Activated naive CD4-positive, alpha-beta T cell treated with anti-CD3 and anti-CD28 coated beads, Interleukin-2, amount 10 ng/mL, durations not matched to agents 5 hours and 36 hours (primary cell): Measurements from ENCODE around the gene LBHD1. TPM values are rescaled to one million over a fixed set of nuclear protein-coding genes. Genes with fewer than 3 reads are reported as not detected.

Experiments
- total RNA-seq, 2 experiments: library from RNA; stranded (reverse); gene quantifications; one replicate each; pipeline ENCODE4 v1.2.3, GENCODE V29; 2021

Gene LBHD1
- 10 to 100 TPM; 26.5 to 28.9 TPM for total RNA-seq

GRCh38 chr11:62671608-62672389, at the start of gene LBHD1, which contains the start of gene UQCC3:
Gene LBHD1 (minus strand): TSS chr11:62672267. CDS start chr11:62670031, 2,236 bp downstream.
Gene UQCC3 (plus strand): TSS chr11:62671673. CDS start chr11:62671746, 73 bp downstream.

GRCh38 chr11:62707277-62707861, 35.3 kb upstream of the LBHD1 start, which contains the start of the genes BSCL2 and GNG3:
Gene BSCL2 (minus strand): TSS chr11:62707424. CDS start chr11:62707195, 229 bp downstream.
Gene GNG3 (plus strand): TSS chr11:62707676. CDS start chr11:62708296, 620 bp downstream.

GRCh38 chr11:62689421-62690183, 17.5 kb upstream of the LBHD1 start, which contains the start of gene LRRN4CL:
Gene LRRN4CL (minus strand): TSS chr11:62689530. CDS start chr11:62688508, 1,022 bp downstream.

GRCh38 chr11:62678770-62679696, 7.0 kb upstream of the LBHD1 start, which contains the start of gene UBXN1:
Gene UBXN1 (minus strand): TSS chr11:62679073. CDS start chr11:62678923, 150 bp downstream.

GRCh38 chr11:62665075-62665598, 6.9 kb downstream of the LBHD1 start, which contains the start of the genes C11orf98 and CSKMT:
Gene C11orf98 (minus strand): TSS chr11:62665210. CDS start chr11:62665169, 41 bp downstream.
Gene CSKMT (plus strand): TSS chr11:62665312. CDS start chr11:62665880, 568 bp downstream.

GRCh38 chr11:62645946-62646824, 25.9 kb downstream of the LBHD1 start, which contains the start of gene GANAB:
Gene GANAB (minus strand): TSS chr11:62646613. CDS start chr11:62646599, 14 bp downstream.

GRCh38 chr11:62621567-62622470, 50.2 kb downstream of the LBHD1 start, which contains the start of gene B3GAT3:
Gene B3GAT3 (minus strand): TSS chr11:62621986. CDS start chr11:62621947, 39 bp downstream.

Other genes with a start within 250 kb of the LBHD1 start
- gene AHNAK, start 125.5 kb downstream of the LBHD1 start, total RNA-seq, result 100 to 1,000 TPM in 1 of 2 experiments, 10 to 100 TPM in 1; 96.0 to 111 TPM
- gene EEF1G, start 98.4 kb downstream of the LBHD1 start, total RNA-seq, result 1,000 to 10,000 TPM; 1,877 to 1,888 TPM
- gene TUT1, start 80.7 kb downstream of the LBHD1 start, total RNA-seq, result 10 to 100 TPM; 26.2 to 28.2 TPM
- 100 to 1,000 TPM; 208 to 223 TPM for gene MTA2, start 70.4 kb downstream of the LBHD1 start, total RNA-seq
- 100 to 1,000 TPM; 133 to 139 TPM for gene EML3, start 59.5 kb downstream of the LBHD1 start, total RNA-seq
- 1 to 10 TPM; 1.1 to 1.7 TPM for gene ROM1, start 59.0 kb downstream of the LBHD1 start, total RNA-seq
- 10 to 100 TPM; 70.9 to 73.2 TPM for gene B3GAT3, start 50.3 kb downstream of the LBHD1 start, total RNA-seq
- 100 to 1,000 TPM; 297 to 300 TPM for gene GANAB, start 25.7 kb downstream of the LBHD1 start, total RNA-seq
- gene INTS5, start 19.0 kb downstream of the LBHD1 start, total RNA-seq, result 10 to 100 TPM; 31.4 to 32.4 TPM
- 10 to 100 TPM; 83.3 to 83.8 TPM for gene C11orf98, start 7.1 kb downstream of the LBHD1 start, total RNA-seq
- gene CSKMT, start 7.0 kb downstream of the LBHD1 start, total RNA-seq, result 10 to 100 TPM; 12.8 to 14.2 TPM
- 1 to 10 TPM; 6.2 to 8.1 TPM for gene UQCC3, start 594 bp downstream of the LBHD1 start, total RNA-seq
- 100 to 1,000 TPM; 157 to 162 TPM for gene UBXN1, start 6.8 kb upstream of the LBHD1 start, total RNA-seq
- under 1 TPM; 0.14 to 0.35 TPM for gene LRRN4CL, start 17.3 kb upstream of the LBHD1 start, total RNA-seq
- gene BSCL2, start 35.2 kb upstream of the LBHD1 start, total RNA-seq, result 10 to 100 TPM; 26.6 to 33.7 TPM
- gene GNG3, start 35.4 kb upstream of the LBHD1 start, total RNA-seq, result not detected
- 10 to 100 TPM; 60.2 to 63.0 TPM for gene HNRNPUL2, start 55.2 kb upstream of the LBHD1 start, total RNA-seq
- 10 to 100 TPM; 42.4 to 43.6 TPM for gene TTC9C, start 56.2 kb upstream of the LBHD1 start, total RNA-seq
- gene ZBTB3, start 81.9 kb upstream of the LBHD1 start, total RNA-seq, result 10 to 100 TPM; 14.8 to 17.8 TPM
- 10 to 100 TPM; 84.5 to 93.5 TPM for gene POLR2G, start 89.3 kb upstream of the LBHD1 start, total RNA-seq
- 10 to 100 TPM; 21.3 to 22.1 TPM for gene TAF6L, start 99.1 kb upstream of the LBHD1 start, total RNA-seq
- 10 to 100 TPM; 45.4 to 45.5 TPM for gene TMEM179B, start 115.1 kb upstream of the LBHD1 start, total RNA-seq
- 10 to 100 TPM; 19.1 to 21.5 TPM for gene TMEM223, start 119.7 kb upstream of the LBHD1 start, total RNA-seq
- gene NXF1, start 133.2 kb upstream of the LBHD1 start, total RNA-seq, result 100 to 1,000 TPM; 101 to 104 TPM
- gene STX5, start 159.8 kb upstream of the LBHD1 start, total RNA-seq, result 10 to 100 TPM; 43.5 to 43.8 TPM
- gene TEX54, start 160.6 kb upstream of the LBHD1 start, total RNA-seq, result not detected
- gene WDR74, start 167.3 kb upstream of the LBHD1 start, total RNA-seq, result 10 to 100 TPM; 64.7 to 71.4 TPM
- 100 to 1,000 TPM; 150 to 157 TPM for gene SLC3A2, start 208.6 kb upstream of the LBHD1 start, total RNA-seq
- not detected for gene CHRM1, start 249.1 kb upstream of the LBHD1 start, total RNA-seq